CD8-positive, alpha-beta memory T cell (primary cell): Measurements from ENCODE around the gene NSMF. TPM values are rescaled to one million over a fixed set of nuclear protein-coding genes. Genes with fewer than 3 reads are reported as not detected.
"Not testable (repeated sequence)": the region's sequence is repeated elsewhere in the genome, so short reads cannot be mapped to it uniquely, and the experiment has no call there.

ENCODE experiments used
- CTCF ChIA-PET: fragments of 350-600 bp; sonication (Branson Sonifier 250); formaldehyde crosslinking; loops from one replicate; lab custom pipeline; 2021; ENCODE audit warnings: antibody characterized with exemption; lab: Charles Lee
- POLR2A ChIA-PET: fragments of 350-600 bp; sonication (Branson Sonifier 250); formaldehyde crosslinking; loops from one replicate; lab custom pipeline; 2021; ENCODE audit warnings: antibody characterized with exemption; lab: Charles Lee
- DNase-seq, 5 donors: peaks; one replicate each; pipeline versions ENCODE4 v3.0.0 to v3.0.0-alpha.2; 2020 to 2022; ENCODE audit warnings: mixed read lengths in 1 of 5
- H3K27ac ChIP-seq: one replicate; pipeline ENCODE4 v1.7.0; 2013; ENCODE audit warnings: low read depth, mild to moderate bottlenecking, low read length, moderate library complexity
- H3K27me3 ChIP-seq: 2 replicates; pipeline ENCODE4 v1.7.0; 2013; ENCODE audit warnings: low read length, mild to moderate bottlenecking; ENCODE audit not compliant: insufficient read depth, poor library complexity, severe bottlenecking
- H3K36me3 ChIP-seq: 2 replicates; pipeline ENCODE4 v1.7.0; 2013; ENCODE audit warnings: mild to moderate bottlenecking, low read length, moderate library complexity; ENCODE audit not compliant: insufficient read depth
- H3K4me1 ChIP-seq: 2 replicates; pipeline ENCODE4 v1.7.0; 2013; ENCODE audit warnings: mild to moderate bottlenecking, low read length, moderate library complexity; ENCODE audit not compliant: insufficient read depth
- H3K4me3 ChIP-seq: 2 replicates; pipeline ENCODE4 v1.7.0; 2013; ENCODE audit warnings: mild to moderate bottlenecking, low read length
- H3K9me3 ChIP-seq: 2 replicates; pipeline ENCODE4 v1.7.0; 2013; ENCODE audit warnings: mild to moderate bottlenecking, low read length
- H3K27ac Mint-ChIP-seq, 8 donors: one replicate each; pipeline ENCODE4 v1.8.0; 2020 to 2021; ENCODE audit warnings: mixed read lengths in 8 of 8, mild to moderate bottlenecking in 6 of 8, inconsistent platforms in 3 of 8, moderate library complexity in 3 of 8
- H3K27me3 Mint-ChIP-seq, 2 donors: one replicate each; pipeline ENCODE4 v1.8.0; 2020 to 2021; ENCODE audit warnings: mixed read lengths in 2 of 2, mild to moderate bottlenecking in 1 of 2, moderate library complexity in 1 of 2
- H3K36me3 Mint-ChIP-seq, 3 donors: one replicate each; pipeline ENCODE4 v1.8.0; 2020 to 2021; ENCODE audit warnings: mixed read lengths in 3 of 3, inconsistent platforms in 1 of 3, mild to moderate bottlenecking in 1 of 3
- H3K4me1 Mint-ChIP-seq, 3 donors: one replicate each; pipeline ENCODE4 v1.8.0; 2020 to 2021; ENCODE audit warnings: mixed read lengths in 3 of 3, inconsistent platforms in 1 of 3, mild to moderate bottlenecking in 1 of 3
- H3K4me3 Mint-ChIP-seq, 7 donors: one replicate each; pipeline ENCODE4 v1.8.0; 2020 to 2021; ENCODE audit warnings: mixed read lengths in 7 of 7, mild to moderate bottlenecking in 6 of 7, moderate library complexity in 4 of 7, inconsistent platforms in 2 of 7
- H3K9me3 Mint-ChIP-seq, 5 donors: one replicate each; pipeline ENCODE4 v1.8.0; 2020 to 2022; ENCODE audit warnings: mixed read lengths in 5 of 5, mild to moderate bottlenecking in 3 of 5, moderate library complexity in 2 of 5, inconsistent platforms in 1 of 5
- polyA plus RNA-seq: library from polyadenylated mRNA; unstranded; fragments of 300-500 nt; fragmentation: Illumina TruSeq; gene quantifications from one replicate; pipeline ENCODE4 v1.2.3, GENCODE V29; 2021
- total RNA-seq, 2 experiments: library from RNA; stranded (reverse); gene quantifications; one replicate each; pipeline ENCODE4 v1.2.3, GENCODE V29; 2021

NSMF gene
- total and polyA plus RNA-seq, 3 experiments from 2014 or later = 15.4 to 42.8 (median 40.9) TPM

DNA sequence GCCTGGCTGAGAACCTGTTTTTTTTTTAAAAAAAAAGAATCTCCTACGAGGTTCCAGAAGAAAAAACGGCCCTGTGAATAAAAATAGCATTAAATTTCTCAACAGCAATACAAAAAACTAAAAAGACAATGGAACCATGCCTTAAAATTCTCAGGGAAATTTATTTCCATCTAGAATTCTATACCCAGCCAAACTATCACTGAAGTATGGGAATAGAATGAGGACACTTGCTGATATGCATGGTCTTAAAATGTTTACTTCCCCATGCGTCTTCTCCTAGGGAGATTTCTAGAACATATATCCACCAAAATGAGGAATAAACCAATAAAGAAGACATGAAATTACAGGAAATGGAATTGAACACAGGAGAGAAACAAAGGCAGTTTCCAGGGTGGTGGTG is 16.5 kb upstream of the NSMF start:
- Histone ChIP-seq H3K4me3 (no peak overlapping the region), H3K9me3 (no peaks in the 10 kb centered on the region), H3K4me1 (peaks cover 2% of the 10 kb centered on the region), H3K27me3 (no peaks in the 10 kb centered on the region), H3K27ac (no peak overlapping the region), H3K36me3 (no peaks in the 10 kb centered on the region)
- Mint-ChIP-seq H3K4me1 (peaks cover 2 to 3% (median 3%) of the 10 kb centered on the region in 3 donors), H3K9me3 (peaks cover 13 to 28% (median 24%) of the 10 kb centered on the region in 5 donors), H3K27me3 (peaks cover 0 to 4% of the 10 kb centered on the region in 2 donors), H3K36me3 (peaks cover 0 to 30% (median 4%) of the 10 kb centered on the region in 3 donors), H3K27ac (no peak overlapping the region), H3K4me3 (no peak overlapping the region)
- CTCF ChIA-PET = no interaction called here
- POLR2A ChIA-PET = no interaction called here
- DNase-seq = no peak

DNA sequence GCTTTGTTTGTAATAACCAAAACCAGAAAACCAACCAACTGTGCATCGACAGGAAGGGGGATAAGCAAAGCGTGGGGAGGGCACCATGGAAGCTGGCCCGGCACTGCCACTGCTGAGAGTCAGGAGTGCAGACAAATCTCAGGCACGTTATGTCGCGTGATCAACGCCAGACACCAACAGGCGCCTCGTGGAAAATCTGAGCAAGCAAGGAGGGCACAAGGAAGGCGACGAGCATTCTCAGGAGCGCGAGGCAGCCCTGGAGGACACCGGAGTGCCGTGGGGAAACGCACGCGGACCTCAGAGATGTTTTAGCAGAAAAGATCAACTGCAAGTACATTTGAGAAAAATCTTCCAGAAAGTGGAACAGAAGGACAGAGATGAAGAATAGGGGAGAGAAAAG is 15.1 kb upstream of the NSMF start:
- ChIA-PET CTCF (interaction anchor here (1.0 kb wide), 1 partner anchor 14 kb away, joined by 3 read pairs; no protein-coding TSS in a partner anchor), POLR2A (no interaction called here)
- no peak overlapping the region for H3K27ac ChIP-seq
- peaks cover 13 to 28% (median 24%) of the 10 kb centered on the region in 5 donors for H3K9me3 Mint-ChIP-seq
- no peaks in the 10 kb centered on the region for H3K36me3 ChIP-seq
- no peak overlapping the region for H3K4me3 Mint-ChIP-seq
- H3K4me3 ChIP-seq = no peak overlapping the region
- H3K27me3 ChIP-seq = no peaks in the 10 kb centered on the region
- peaks cover 0 to 30% (median 4%) of the 10 kb centered on the region in 3 donors for H3K36me3 Mint-ChIP-seq
- H3K4me1 ChIP-seq = peaks cover 4% of the 10 kb centered on the region
- no peak overlapping the region for H3K27ac Mint-ChIP-seq
- H3K4me1 Mint-ChIP-seq = peaks cover 5 to 11% (median 9%) of the 10 kb centered on the region in 3 donors
- DNase-seq = peak in 1 of 5 donors; percentile 16
- H3K9me3 ChIP-seq = no peaks in the 10 kb centered on the region
- H3K27me3 Mint-ChIP-seq = peaks cover 0 to 2% of the 10 kb centered on the region in 2 donors

DNA sequence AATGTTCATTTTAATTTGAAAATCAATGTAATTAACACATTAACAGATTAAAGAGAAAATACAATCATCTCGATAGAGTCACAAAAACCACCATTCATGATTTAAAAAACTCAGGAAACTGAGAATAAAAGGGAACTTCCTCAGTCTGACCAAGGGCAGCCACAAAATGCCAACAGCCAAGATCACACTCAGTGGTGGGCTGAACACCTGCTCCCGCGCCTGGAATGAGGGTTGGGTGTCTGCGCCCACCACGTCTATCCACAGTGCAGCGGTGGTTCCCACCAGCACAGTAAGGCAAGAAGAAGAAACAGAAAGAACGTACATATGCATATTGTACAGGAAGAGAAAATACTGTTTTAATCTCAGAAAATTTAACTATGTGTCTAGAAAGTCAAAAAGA is 11.7 kb upstream of the NSMF start:
- no peaks in the 10 kb centered on the region for H3K36me3 ChIP-seq
- H3K27me3 ChIP-seq = no peaks in the 10 kb centered on the region
- no peak overlapping the region for H3K4me3 ChIP-seq
- no peaks in the 10 kb centered on the region for H3K9me3 ChIP-seq
- ChIA-PET CTCF (no interaction called here), POLR2A (no interaction called here)
- Mint-ChIP-seq H3K27ac (no peak overlapping the region), H3K4me1 (peaks cover 6 to 16% (median 9%) of the 10 kb centered on the region in 3 donors), H3K9me3 (peaks cover 9 to 24% (median 19%) of the 10 kb centered on the region in 5 donors), H3K4me3 (no peak overlapping the region), H3K27me3 (no peaks in the 10 kb centered on the region), H3K36me3 (peaks cover 0 to 25% (median 4%) of the 10 kb centered on the region in 3 donors)
- no peak overlapping the region for H3K27ac ChIP-seq
- DNase-seq = no peak
- H3K4me1 ChIP-seq = peaks cover 4% of the 10 kb centered on the region

DNA sequence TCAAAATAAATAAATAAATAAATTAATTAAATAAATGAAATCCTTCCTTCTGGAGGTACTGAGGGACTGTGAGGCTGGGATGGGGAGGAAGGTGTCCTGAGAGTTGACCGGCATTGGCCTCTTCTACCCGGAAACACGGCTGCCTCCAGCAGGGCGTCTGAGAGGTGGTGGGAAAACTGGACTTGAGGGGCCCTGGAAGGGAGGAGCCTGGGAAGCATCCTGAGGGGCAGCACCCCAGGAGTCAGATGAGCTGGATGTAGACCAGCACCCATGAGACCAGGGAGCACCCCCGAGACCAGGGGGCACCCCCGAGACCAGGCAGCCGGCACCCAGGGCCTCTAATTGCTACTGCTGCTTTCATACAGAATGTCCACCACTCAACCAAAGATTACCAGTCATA is 8.8 kb upstream of the NSMF start:
- CTCF ChIA-PET = no interaction called here

DNA sequence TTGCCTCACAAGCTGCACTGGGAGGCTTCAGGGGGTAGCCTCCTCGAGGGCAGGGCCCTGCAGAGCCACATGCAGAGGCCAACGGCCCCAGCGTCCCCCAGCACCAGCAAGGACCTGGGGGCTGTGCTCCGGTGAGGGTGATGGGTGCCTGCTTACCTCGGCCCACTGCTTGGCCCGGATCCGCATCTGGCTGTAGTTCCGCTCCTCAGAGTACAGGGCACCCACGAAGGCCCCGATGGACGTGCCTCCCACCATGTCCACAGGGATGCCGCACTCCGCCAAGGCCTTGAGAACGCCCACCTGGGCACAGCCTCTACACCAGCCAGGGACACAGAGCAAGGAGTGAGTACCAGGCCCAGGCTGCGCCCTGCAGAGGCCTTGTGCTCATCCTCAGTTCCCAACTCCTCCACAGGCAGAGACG is 8.0 kb upstream of the NSMF start:
- Histone ChIP-seq H3K36me3 (no peaks in the 10 kb centered on the region), H3K9me3 (no peaks in the 10 kb centered on the region), H3K4me1 (peaks cover 17% of the 10 kb centered on the region), H3K27me3 (no peaks in the 10 kb centered on the region), H3K4me3 (no peak overlapping the region), H3K27ac (no peak overlapping the region)
- DNase-seq = no peak
- Mint-ChIP-seq H3K4me3 (no peak overlapping the region), H3K27me3 (no peaks in the 10 kb centered on the region), H3K4me1 (peaks cover 10 to 20% (median 15%) of the 10 kb centered on the region in 3 donors), H3K36me3 (peaks cover 0 to 5% (median 0%) of the 10 kb centered on the region in 3 donors), H3K9me3 (peaks cover 0 to 5% (median 2%) of the 10 kb centered on the region in 5 donors), H3K27ac (no peak overlapping the region)
- ChIA-PET CTCF (no interaction called here), POLR2A (no interaction called here)

More for the DNA sequence above, 8.8 kb upstream of the NSMF start:
- no peak overlapping the region for H3K4me3 Mint-ChIP-seq
- peaks cover 0 to 7% (median 2%) of the 10 kb centered on the region in 5 donors for H3K9me3 Mint-ChIP-seq
- H3K27ac ChIP-seq = no peak overlapping the region
- peaks cover 0 to 7% (median 0%) of the 10 kb centered on the region in 3 donors for H3K36me3 Mint-ChIP-seq
- no peak overlapping the region for H3K27ac Mint-ChIP-seq
- H3K4me1 Mint-ChIP-seq = peaks cover 8 to 18% (median 12%) of the 10 kb centered on the region in 3 donors
- H3K4me3 ChIP-seq = no peak overlapping the region
- H3K4me1 ChIP-seq = peaks cover 10% of the 10 kb centered on the region
- no peak for DNase-seq
- H3K36me3 ChIP-seq = no peaks in the 10 kb centered on the region
- POLR2A ChIA-PET = no interaction called here
- H3K27me3 ChIP-seq = no peaks in the 10 kb centered on the region
- no peaks in the 10 kb centered on the region for H3K9me3 ChIP-seq
- H3K27me3 Mint-ChIP-seq = no peaks in the 10 kb centered on the region

DNA sequence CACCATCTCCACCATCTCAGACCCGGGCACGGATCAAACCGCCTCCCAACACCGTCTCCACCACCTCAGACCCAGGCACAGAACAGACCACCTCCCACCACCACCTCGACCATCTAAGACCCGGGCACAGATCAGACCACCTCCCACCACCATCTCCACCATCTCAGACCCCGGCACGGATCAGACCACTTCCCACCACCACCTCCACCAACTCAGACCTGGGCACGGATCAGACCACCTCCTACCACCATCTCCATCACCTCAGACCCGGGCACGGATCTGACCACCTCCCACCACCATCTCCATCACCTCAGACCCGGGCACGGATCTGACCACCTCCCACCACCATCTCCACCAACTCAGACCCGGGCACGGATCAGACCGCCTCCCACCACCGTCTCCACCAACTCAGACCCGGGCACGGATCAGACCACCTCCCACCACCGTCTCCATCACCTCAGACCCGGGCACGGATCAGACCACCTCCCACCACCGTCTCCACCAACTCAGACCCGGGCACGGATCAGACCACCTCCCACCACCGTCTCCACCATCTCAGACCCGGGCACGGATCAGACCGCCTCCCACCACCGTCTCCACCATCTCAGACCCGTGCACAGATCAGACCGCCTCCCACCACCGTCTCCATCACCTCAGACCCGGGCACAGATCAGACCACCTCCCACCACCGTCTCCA is 7.4 kb upstream of the NSMF start:
- CTCF ChIA-PET, H3K27ac ChIP-seq, H3K4me3 Mint-ChIP-seq, H3K27me3 ChIP-seq, H3K36me3 ChIP-seq, H3K9me3 Mint-ChIP-seq, DNase-seq, H3K27me3 Mint-ChIP-seq, H3K36me3 Mint-ChIP-seq, POLR2A ChIA-PET, H3K4me3 ChIP-seq, H3K9me3 ChIP-seq: not testable (repeated sequence)
- Mint-ChIP-seq H3K27ac (peak overlapping the region in 1 of 8 donors; percentile 51), H3K4me1 (peaks cover 12 to 21% (median 20%) of the 10 kb centered on the region in 3 donors)
- peaks cover 22% of the 10 kb centered on the region for H3K4me1 ChIP-seq

DNA sequence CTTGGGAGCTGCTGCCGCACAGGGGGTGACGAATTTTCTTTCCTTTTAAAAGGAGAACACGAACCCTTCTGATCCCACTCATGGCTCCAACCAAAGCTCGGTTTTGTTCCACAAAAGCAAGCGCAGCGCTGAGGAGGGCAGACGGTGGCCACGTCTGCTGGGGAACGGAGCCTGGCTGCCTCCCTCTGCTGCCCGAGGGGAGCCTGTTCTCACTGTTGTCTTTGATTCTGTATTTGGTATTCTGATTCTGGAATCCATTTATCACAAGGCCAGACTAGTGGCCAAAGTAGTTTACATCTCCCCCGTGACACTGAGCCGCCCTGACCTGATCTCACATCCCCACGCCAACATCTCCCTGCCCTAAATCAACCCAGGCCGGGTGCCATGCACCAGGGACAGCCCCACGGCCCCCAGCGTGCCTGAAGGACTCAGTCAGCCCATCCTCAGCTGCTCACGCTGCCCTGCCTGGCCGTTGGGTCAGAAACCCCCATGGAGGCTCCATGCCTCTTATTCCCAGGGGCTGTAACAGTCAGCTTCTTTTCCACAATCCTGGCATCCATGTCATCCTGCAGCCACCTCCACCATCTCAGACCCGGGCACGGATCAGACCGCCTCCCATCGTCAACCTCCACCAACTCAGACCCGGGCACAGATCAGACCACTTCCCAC is 6.7 kb upstream of the NSMF start:
- CTCF ChIA-PET = no interaction called here
- no peaks in the 10 kb centered on the region for H3K36me3 Mint-ChIP-seq
- H3K27me3 Mint-ChIP-seq = no peaks in the 10 kb centered on the region
- peak in 1 of 5 donors; percentile 44 for DNase-seq
- POLR2A ChIA-PET = no interaction called here
- Histone ChIP-seq H3K27me3 (no peaks in the 10 kb centered on the region), H3K9me3 (no peaks in the 10 kb centered on the region), H3K4me3 (no peak overlapping the region), H3K27ac (no peak overlapping the region), H3K4me1 (peaks cover 29% of the 10 kb centered on the region), H3K36me3 (no peaks in the 10 kb centered on the region)
- H3K9me3 Mint-ChIP-seq = no peaks in the 10 kb centered on the region
- peak overlapping the region in 3 of 8 donors; percentile 43 to 66 (median 51) for H3K27ac Mint-ChIP-seq
- peak overlapping the region in 1 of 7 donors; percentile 55 for H3K4me3 Mint-ChIP-seq
- H3K4me1 Mint-ChIP-seq = peaks cover 13 to 27% (median 18%) of the 10 kb centered on the region in 3 donors
